Upper lobe of left lung (tissue), 4 donors: ENCODE results near the gene IPCEF1.
"Not testable (repeated sequence)": the region's sequence is repeated elsewhere in the genome, so short reads cannot be mapped to it uniquely, and the experiment has no call there.

Experiments used
- CTCF ChIP-seq, 6 experiments: fragments of 450-650 bp in 4 of 6; fragments of 200-600 bp in 2 of 6; sonication (generic) in 2 of 6; IDR thresholded peaks; one replicate each; pipeline ENCODE4 v1.5.1; 2016 to 2019; ENCODE audit warnings: antibody characterized with exemption in 6 of 6
- EP300 ChIP-seq, 4 donors: sonication (generic); formaldehyde crosslinking; IDR thresholded peaks; one replicate each; pipeline ENCODE4 v1.5.1; 2017; ENCODE audit warnings: antibody characterized with exemption in 4 of 4, control low read depth in 2 of 4

- TF ChIP-seq EP300, CTCF (IDR thresholded peaks at IDR 0.05): not testable (repeated sequence)
Observed at GRCh38 chr6:154303642-154304041, 53.0 kb downstream of the IPCEF1 start.
